Mammary epithelial cell (primary cell): ENCODE data around the gene CAPN7.

Source experiments
- CTCF ChIP-seq, 2 donors: IDR thresholded peaks in 1 of 2; conservative IDR thresholded peaks in 1 of 2; 2 replicates each; pipeline ENCODE4 v1.5.1; 2011 to 2012; ENCODE audit warnings: inconsistent platforms in 2 of 2, low read length in 2 of 2, mild to moderate bottlenecking in 2 of 2, control low read depth in 1 of 2, low read depth in 1 of 2; ENCODE audit not compliant: insufficient read depth in 1 of 2; ENCODE audit errors: extremely low read depth in 1 of 2
- EZH2 ChIP-seq: IDR thresholded peaks from 2 replicates; pipeline ENCODE4 v1.6.1; 2012; ENCODE audit warnings: low read length, inconsistent platforms, borderline replicate concordance

- TF ChIP-seq CTCF (conservative IDR thresholded peaks at IDR 0.05 in 1 of 2, IDR thresholded peaks at IDR 0.05 in 1 of 2; ENCODE audit: extremely low read depth in 1 of 2, insufficient read depth in 1 of 2, low read depth in 1 of 2, low read length in 2 of 2), result no peak
- TF ChIP-seq EZH2, result no peak
These were observed 56.0 kb downstream of the CAPN7 start for GRCh38 chr3:15262021-15262420.
